ENCODE results near the gene IGFL3. TPM values are rescaled to one million over a fixed set of nuclear protein-coding genes. Genes with fewer than 3 reads are reported as not detected.

Gene IGFL3
- total and polyA plus RNA-seq, 9 of the 15 experiments (the other 6 are each of a cell fraction or from before 2014, with no cell fraction given), result not detected

GRCh38 chr19:46076951-46077814 lies 47.3 kb downstream of the IGFL3 start (continued):
- no peak for TF ChIP-seq MGA (IDR thresholded peaks at IDR 0.05)
- peak; percentile 73; the same call in 1 of the 2 replicates for TF ChIP-seq ZBTB7A (IDR thresholded peaks at IDR 0.05; ENCODE audit: borderline replicate concordance, control insufficient read depth, low read depth, low read length)
- TF ChIP-seq, protein P1, sequence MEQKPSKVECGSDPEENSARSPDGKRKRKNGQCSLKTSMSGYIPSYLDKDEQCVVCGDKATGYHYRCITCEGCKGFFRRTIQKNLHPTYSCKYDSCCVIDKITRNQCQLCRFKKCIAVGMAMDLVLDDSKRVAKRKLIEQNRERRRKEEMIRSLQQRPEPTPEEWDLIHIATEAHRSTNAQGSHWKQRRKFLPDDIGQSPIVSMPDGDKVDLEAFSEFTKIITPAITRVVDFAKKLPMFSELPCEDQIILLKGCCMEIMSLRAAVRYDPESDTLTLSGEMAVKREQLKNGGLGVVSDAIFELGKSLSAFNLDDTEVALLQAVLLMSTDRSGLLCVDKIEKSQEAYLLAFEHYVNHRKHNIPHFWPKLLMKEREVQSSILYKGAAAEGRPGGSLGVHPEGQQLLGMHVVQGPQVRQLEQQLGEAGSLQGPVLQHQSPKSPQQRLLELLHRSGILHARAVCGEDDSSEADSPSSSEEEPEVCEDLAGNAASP (IDR thresholded peaks at IDR 0.05), result no peak
- TF ChIP-seq KHSRP (IDR thresholded peaks at IDR 0.05), result no peak
- 0 out of 2 replicates have a peak, but pooled peaks have one; percentile 17 for TF ChIP-seq MYC (IDR thresholded peaks at IDR 0.05; ENCODE audit: low read depth, low read length)
- no peak for TF ChIP-seq MYC (CRISPR knock-in tag; IDR thresholded peaks at IDR 0.05; ENCODE audit: borderline replicate concordance, low read depth)
- TF ChIP-seq TAL1 (IDR thresholded peaks at IDR 0.05), result no peak
- TF ChIP-seq ZNF696 (CRISPR knock-in tag; conservative IDR thresholded peaks at IDR 0.05), result no peak
- no peak for TF ChIP-seq SREBF1 (IDR thresholded peaks at IDR 0.05; ENCODE audit: borderline replicate concordance, low read depth, low read length)
- TF ChIP-seq, protein P2, sequence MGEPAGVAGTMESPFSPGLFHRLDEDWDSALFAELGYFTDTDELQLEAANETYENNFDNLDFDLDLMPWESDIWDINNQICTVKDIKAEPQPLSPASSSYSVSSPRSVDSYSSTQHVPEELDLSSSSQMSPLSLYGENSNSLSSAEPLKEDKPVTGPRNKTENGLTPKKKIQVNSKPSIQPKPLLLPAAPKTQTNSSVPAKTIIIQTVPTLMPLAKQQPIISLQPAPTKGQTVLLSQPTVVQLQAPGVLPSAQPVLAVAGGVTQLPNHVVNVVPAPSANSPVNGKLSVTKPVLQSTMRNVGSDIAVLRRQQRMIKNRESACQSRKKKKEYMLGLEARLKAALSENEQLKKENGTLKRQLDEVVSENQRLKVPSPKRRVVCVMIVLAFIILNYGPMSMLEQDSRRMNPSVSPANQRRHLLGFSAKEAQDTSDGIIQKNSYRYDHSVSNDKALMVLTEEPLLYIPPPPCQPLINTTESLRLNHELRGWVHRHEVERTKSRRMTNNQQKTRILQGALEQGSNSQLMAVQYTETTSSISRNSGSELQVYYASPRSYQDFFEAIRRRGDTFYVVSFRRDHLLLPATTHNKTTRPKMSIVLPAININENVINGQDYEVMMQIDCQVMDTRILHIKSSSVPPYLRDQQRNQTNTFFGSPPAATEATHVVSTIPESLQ (CRISPR knock-in tag; IDR thresholded peaks at IDR 0.05), result no peak
- peak in 1 of 2 experiments; percentile 44; a peak in 1 of 3 replicates for TF ChIP-seq CBX3 (IDR thresholded peaks at IDR 0.05; ENCODE audit: borderline replicate concordance in 1 of 2, low read length in 2 of 2)
- TF ChIP-seq ZC3H4 (CRISPR knock-in tag; IDR thresholded peaks at IDR 0.05; ENCODE audit: borderline replicate concordance), result no peak

All from K562 (cell line).